ENCODE measurements around the gene ADTRP. TPM values are rescaled to one million over a fixed set of nuclear protein-coding genes. Genes with fewer than 3 reads are reported as not detected.

The ADTRP gene
- total RNA-seq, 1 experiment from 2014 or later: 0.50 TPM

DNA sequence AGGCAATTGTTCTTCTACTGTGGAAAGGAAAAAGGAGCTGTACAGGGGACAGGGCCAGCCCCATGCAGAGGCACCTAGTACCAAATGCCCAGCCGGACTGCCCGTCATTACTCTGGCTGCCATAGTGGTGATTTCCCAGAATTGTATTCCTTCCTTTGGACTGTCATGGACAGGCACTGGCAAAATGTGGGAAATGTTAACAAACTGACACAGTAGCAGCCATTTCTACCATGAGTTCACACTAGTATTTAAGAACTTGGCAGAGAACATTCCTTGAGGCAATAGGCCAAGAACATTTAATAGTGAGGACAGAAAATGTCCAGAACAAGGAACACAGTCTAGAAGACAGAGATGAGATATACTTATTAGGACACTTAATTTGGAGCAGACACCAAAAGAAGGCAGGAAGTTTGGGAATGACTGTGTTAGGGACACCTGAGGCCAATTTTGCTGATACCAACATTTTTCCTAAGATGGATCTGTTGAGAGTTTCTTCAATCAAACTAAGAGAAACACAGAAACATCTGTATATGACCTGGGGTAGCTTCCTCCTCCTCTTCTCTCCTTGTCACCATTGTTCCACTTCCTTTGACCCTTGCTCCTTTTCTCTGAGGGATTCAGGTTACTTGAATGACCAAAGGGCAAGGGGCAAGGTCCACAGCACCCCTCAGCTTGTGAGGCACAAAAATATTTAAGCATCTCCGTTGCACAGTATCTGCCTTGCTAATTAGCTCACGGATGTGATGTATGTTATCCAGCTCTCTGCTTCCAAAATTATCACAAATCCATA, 14.9 kb downstream of the ADTRP start:
- DNase-seq (ENCODE audit: low spot score) (no peak), ATAC-seq (no peak)
- Mint-ChIP-seq H3K27me3 (ENCODE audit: low read depth) (peaks cover 3% of the 10 kb centered on the region), H3K27ac (no peak overlapping the region), H3K9me3 (no peaks in the 10 kb centered on the region), H3K4me3 (no peak overlapping the region), H3K4me1 (peaks cover 71% of the 10 kb centered on the region), H3K36me3 (no peaks in the 10 kb centered on the region)
- POLR2A ChIA-PET: no interaction called here
- CTCF ChIA-PET: interaction anchor here (0.7 kb wide), 1 partner anchor 178 kb away, joined by 3 read pairs; no protein-coding TSS in a partner anchor
- TF ChIP-seq RELA (CRISPR knock-in tag; IDR thresholded peaks at IDR 0.05; ENCODE audit: borderline replicate concordance) (no peak), NR3C1 (CRISPR knock-in tag; conservative IDR thresholded peaks at IDR 0.05; ENCODE audit: low read depth) (no peak), SOX15 (CRISPR knock-in tag; IDR thresholded peaks at IDR 0.05) (no peak), NR1H2 (CRISPR knock-in tag; IDR thresholded peaks at IDR 0.05) (no peak), MYBL2 (CRISPR knock-in tag; IDR thresholded peaks at IDR 0.05) (no peak), MXD4 (CRISPR knock-in tag; IDR thresholded peaks at IDR 0.05; ENCODE audit: borderline replicate concordance) (no peak), ZNF232 (CRISPR knock-in tag; IDR thresholded peaks at IDR 0.05) (no peak)
- TF ChIP-seq, protein P1, sequence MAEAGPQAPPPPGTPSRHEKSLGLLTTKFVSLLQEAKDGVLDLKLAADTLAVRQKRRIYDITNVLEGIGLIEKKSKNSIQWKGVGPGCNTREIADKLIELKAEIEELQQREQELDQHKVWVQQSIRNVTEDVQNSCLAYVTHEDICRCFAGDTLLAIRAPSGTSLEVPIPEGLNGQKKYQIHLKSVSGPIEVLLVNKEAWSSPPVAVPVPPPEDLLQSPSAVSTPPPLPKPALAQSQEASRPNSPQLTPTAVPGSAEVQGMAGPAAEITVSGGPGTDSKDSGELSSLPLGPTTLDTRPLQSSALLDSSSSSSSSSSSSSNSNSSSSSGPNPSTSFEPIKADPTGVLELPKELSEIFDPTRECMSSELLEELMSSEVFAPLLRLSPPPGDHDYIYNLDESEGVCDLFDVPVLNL (CRISPR knock-in tag; IDR thresholded peaks at IDR 0.05; ENCODE audit: borderline replicate concordance, low read depth): no peak
- TF ChIP-seq, protein P2, sequence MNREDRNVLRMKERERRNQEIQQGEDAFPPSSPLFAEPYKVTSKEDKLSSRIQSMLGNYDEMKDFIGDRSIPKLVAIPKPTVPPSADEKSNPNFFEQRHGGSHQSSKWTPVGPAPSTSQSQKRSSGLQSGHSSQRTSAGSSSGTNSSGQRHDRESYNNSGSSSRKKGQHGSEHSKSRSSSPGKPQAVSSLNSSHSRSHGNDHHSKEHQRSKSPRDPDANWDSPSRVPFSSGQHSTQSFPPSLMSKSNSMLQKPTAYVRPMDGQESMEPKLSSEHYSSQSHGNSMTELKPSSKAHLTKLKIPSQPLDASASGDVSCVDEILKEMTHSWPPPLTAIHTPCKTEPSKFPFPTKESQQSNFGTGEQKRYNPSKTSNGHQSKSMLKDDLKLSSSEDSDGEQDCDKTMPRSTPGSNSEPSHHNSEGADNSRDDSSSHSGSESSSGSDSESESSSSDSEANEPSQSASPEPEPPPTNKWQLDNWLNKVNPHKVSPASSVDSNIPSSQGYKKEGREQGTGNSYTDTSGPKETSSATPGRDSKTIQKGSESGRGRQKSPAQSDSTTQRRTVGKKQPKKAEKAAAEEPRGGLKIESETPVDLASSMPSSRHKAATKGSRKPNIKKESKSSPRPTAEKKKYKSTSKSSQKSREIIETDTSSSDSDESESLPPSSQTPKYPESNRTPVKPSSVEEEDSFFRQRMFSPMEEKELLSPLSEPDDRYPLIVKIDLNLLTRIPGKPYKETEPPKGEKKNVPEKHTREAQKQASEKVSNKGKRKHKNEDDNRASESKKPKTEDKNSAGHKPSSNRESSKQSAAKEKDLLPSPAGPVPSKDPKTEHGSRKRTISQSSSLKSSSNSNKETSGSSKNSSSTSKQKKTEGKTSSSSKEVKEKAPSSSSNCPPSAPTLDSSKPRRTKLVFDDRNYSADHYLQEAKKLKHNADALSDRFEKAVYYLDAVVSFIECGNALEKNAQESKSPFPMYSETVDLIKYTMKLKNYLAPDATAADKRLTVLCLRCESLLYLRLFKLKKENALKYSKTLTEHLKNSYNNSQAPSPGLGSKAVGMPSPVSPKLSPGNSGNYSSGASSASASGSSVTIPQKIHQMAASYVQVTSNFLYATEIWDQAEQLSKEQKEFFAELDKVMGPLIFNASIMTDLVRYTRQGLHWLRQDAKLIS (CRISPR knock-in tag; IDR thresholded peaks at IDR 0.05; ENCODE audit: borderline replicate concordance): no peak
- TF ChIP-seq, protein P3, sequence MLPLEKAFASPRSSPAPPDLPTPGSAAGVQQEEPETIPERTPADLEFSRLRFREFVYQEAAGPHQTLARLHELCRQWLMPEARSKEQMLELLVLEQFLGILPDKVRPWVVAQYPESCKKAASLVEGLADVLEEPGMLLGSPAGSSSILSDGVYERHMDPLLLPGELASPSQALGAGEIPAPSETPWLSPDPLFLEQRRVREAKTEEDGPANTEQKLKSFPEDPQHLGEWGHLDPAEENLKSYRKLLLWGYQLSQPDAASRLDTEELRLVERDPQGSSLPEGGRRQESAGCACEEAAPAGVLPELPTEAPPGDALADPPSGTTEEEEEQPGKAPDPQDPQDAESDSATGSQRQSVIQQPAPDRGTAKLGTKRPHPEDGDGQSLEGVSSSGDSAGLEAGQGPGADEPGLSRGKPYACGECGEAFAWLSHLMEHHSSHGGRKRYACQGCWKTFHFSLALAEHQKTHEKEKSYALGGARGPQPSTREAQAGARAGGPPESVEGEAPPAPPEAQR (CRISPR knock-in tag; IDR thresholded peaks at IDR 0.05): no peak

DNA sequence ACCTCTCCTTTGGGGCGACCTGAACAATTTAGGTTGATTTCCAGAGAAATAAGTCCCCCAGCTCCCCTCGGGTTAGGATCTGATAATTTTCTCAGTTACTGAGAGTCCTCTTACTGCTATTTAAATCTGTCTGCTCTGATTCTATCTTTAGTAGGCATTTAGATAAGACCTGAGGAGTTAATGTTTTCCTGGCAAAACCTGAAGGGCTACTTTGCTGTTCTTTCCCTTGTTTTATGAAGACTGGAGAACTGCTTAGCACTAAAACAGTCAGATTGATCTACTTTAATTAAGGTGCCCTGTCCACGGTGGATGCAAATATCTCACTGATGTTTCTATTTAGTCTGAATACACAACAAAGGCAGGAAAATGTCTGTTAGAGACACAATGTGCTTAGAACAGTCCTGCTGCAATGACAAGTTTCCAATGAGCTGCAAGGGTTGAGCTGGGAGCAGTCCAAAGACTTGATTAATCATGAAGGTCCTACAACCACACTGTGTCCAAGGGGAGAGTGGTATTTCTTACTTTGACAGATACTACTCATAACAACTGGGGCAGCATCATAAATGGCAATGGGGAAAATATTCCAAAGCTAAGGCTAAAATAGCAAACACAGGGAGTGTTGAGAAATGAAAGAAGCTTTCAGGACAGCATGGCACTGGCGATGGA, 15.7 kb downstream of the ADTRP start:
- ChIA-PET POLR2A (no interaction called here), CTCF (interaction anchor here (0.8 kb wide), 1 partner anchor 14 kb away, joined by 3 read pairs; no protein-coding TSS in a partner anchor)
- Mint-ChIP-seq H3K27me3 (ENCODE audit: low read depth) (peaks cover 3% of the 10 kb centered on the region; the same call in 1 of the 2 replicates), H3K27ac (no peak overlapping the region), H3K4me3 (no peak overlapping the region), H3K9me3 (peaks cover 3% of the 10 kb centered on the region), H3K4me1 (peaks cover 64% of the 10 kb centered on the region), H3K36me3 (peaks cover 2% of the 10 kb centered on the region; the same call in 1 of the 2 replicates)
- ATAC-seq (no peak), DNase-seq (ENCODE audit: low spot score) (no peak)
- TF ChIP-seq MXD4 (CRISPR knock-in tag; IDR thresholded peaks at IDR 0.05; ENCODE audit: borderline replicate concordance) (no peak), RORB (CRISPR knock-in tag; IDR thresholded peaks at IDR 0.05) (no peak), JAZF1 (CRISPR knock-in tag; IDR thresholded peaks at IDR 0.05) (no peak), GABPB1 (CRISPR knock-in tag; IDR thresholded peaks at IDR 0.05) (no peak), ZNF232 (CRISPR knock-in tag; IDR thresholded peaks at IDR 0.05) (no peak), ESRRA (CRISPR knock-in tag; IDR thresholded peaks at IDR 0.05; ENCODE audit: borderline replicate concordance) (no peak), FOXP1 (CRISPR knock-in tag; IDR thresholded peaks at IDR 0.05; ENCODE audit: borderline replicate concordance) (no peak), ZNF263 (CRISPR knock-in tag; IDR thresholded peaks at IDR 0.05; ENCODE audit: low read depth) (no peak), ZNF396 (CRISPR knock-in tag; IDR thresholded peaks at IDR 0.05; ENCODE audit: borderline replicate concordance) (no peak)
- TF ChIP-seq, protein P3 (CRISPR knock-in tag; IDR thresholded peaks at IDR 0.05): no peak
- TF ChIP-seq, protein P4, sequence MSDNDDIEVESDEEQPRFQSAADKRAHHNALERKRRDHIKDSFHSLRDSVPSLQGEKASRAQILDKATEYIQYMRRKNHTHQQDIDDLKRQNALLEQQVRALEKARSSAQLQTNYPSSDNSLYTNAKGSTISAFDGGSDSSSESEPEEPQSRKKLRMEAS (CRISPR knock-in tag; IDR thresholded peaks at IDR 0.05): no peak
- TF ChIP-seq, protein P5, sequence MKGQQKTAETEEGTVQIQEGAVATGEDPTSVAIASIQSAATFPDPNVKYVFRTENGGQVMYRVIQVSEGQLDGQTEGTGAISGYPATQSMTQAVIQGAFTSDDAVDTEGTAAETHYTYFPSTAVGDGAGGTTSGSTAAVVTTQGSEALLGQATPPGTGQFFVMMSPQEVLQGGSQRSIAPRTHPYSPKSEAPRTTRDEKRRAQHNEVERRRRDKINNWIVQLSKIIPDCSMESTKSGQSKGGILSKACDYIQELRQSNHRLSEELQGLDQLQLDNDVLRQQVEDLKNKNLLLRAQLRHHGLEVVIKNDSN (CRISPR knock-in tag; IDR thresholded peaks at IDR 0.05): no peak
- TF ChIP-seq, protein P6, sequence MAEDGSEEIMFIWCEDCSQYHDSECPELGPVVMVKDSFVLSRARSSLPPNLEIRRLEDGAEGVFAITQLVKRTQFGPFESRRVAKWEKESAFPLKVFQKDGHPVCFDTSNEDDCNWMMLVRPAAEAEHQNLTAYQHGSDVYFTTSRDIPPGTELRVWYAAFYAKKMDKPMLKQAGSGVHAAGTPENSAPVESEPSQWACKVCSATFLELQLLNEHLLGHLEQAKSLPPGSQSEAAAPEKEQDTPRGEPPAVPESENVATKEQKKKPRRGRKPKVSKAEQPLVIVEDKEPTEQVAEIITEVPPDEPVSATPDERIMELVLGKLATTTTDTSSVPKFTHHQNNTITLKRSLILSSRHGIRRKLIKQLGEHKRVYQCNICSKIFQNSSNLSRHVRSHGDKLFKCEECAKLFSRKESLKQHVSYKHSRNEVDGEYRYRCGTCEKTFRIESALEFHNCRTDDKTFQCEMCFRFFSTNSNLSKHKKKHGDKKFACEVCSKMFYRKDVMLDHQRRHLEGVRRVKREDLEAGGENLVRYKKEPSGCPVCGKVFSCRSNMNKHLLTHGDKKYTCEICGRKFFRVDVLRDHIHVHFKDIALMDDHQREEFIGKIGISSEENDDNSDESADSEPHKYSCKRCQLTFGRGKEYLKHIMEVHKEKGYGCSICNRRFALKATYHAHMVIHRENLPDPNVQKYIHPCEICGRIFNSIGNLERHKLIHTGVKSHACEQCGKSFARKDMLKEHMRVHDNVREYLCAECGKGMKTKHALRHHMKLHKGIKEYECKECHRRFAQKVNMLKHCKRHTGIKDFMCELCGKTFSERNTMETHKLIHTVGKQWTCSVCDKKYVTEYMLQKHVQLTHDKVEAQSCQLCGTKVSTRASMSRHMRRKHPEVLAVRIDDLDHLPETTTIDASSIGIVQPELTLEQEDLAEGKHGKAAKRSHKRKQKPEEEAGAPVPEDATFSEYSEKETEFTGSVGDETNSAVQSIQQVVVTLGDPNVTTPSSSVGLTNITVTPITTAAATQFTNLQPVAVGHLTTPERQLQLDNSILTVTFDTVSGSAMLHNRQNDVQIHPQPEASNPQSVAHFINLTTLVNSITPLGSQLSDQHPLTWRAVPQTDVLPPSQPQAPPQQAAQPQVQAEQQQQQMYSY (CRISPR knock-in tag; IDR thresholded peaks at IDR 0.05): no peak
